ENCODE data around the gene SLC6A3.

DNA sequence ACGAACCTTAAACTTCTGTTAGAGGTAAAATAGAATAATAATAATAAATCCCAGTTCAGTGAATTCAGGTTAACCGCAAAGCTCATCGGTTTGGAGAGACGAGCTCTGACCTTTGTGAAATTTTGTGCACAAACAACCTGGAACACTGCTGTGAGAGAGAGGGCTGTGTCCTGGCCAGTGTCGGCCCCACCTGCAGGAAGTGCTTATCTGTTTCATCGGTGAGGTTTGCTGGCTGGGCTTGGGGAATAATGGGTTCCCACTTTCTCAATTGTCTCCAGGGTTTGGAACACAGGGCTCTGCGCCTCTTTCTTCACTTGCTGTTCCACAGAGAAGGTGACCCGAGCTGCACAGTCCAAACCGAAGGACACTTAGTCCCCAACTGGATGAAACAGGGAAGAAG is 81.0 kb downstream of the SLC6A3 start:
- no peak for TF ChIP-seq CTCF (IDR thresholded peaks at IDR 0.05)
- no peak for TF ChIP-seq POLR2A (IDR thresholded peaks at IDR 0.05)
- TF ChIP-seq POLR2AphosphoS5 (IDR thresholded peaks at IDR 0.05) = no peak
- TF ChIP-seq EP300 (IDR thresholded peaks at IDR 0.05; ENCODE audit: low read depth) = no peak
